NCI-H128 (cell line): ENCODE measurements around the gene OR52J3.

ENCODE experiments used
- DNase-seq: peaks from one replicate; lab custom pipeline; 2025; ENCODE audit not compliant: unreplicated experiment; lab: John Stamatoyannopoulos, UW

OR52J3 gene

DNA sequence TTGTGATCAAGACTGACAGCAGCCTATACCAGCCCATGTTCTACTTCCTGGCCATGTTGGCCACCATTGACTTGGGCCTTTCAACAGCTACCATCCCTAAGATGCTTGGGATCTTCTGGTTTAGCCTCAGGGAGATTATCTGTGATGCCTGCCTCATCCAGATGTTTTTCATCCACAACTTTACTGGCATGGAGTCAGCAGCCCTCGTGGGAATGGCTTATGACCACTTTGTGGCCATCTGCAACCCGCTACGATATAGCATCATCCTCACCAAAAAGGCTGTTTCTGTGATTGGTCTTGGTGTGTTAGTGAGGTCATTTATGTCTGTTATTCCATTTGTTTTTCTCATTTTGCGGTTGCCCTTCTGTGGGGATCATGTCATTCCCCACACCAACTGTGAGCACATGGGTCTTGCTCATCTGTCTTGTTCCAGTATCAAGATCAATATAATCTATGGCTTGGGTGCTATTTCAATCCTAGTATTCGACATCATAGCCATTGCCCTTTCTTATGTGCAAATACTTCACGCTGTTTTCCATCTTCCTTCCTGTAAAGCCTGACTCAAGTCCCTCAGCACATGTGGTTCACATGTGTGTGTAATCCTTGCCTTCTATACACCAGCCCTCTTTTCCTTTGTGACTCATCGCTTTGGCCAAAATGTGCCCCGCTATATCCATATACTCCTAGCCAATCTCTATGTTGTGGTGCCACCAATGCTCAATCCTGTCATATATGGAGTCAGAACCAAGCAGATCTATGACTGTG, 46.7 kb downstream of the OR52J3 start:
- no peak for DNase-seq

DNA sequence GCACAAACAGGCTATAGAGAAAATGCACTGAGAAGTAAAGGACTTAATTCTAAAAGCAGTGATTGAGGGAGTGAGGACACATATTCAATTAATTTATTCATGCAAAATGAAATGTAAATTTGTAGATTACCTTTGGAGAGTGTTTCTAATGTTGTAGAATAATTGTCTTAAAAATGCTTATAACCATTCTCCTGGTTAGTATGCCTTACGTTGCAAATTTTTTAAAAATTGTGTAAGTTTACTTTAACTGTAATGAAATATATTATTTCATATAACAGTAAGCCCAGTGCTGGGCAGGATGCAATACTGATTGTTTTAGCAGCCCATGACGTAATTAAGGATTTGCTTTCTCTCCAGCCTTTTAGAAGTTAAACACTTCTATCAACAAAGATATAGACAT, 49.7 kb downstream of the OR52J3 start:
- no peak for DNase-seq
